ENCODE measurements around the gene CYB561D2.

- TF ChIP-seq EZH2 (IDR thresholded peaks at IDR 0.05) (no peak), CTCF (IDR thresholded peaks at IDR 0.05 in 2 of 3, conservative IDR thresholded peaks at IDR 0.05 in 1 of 3; ENCODE audit: borderline replicate concordance in 1 of 3, insufficient read depth in 1 of 3, low read depth in 2 of 3, low read length in 2 of 3) (no peak), MAX (IDR thresholded peaks at IDR 0.05) (no peak), YY1 (IDR thresholded peaks at IDR 0.05; ENCODE audit: extremely low read depth, insufficient replicate concordance, low read depth, low read length) (no peak)
Observed at GRCh38 chr3:50372349-50372748, 21.7 kb downstream of the CYB561D2 start.

Data from HCT116 (cell line).